Stimulated activated CD8-positive, alpha-beta memory T cell treated with anti-CD3 and anti-CD28 coated beads, Interleukin-15, amount 100 ng/mL, for 1 hour (primary cell): ENCODE data around the gene ANO2.
"Not testable (repeated sequence)": the region's sequence is repeated elsewhere in the genome, so short reads cannot be mapped to it uniquely, and the experiment has no call there.

Experiments used
- DNase-seq: peaks from one replicate; pipeline ENCODE4 v3.0.0-alpha.2; 2020; ENCODE audit warnings: low read depth

ANO2 gene

GRCh38 chr12:5887819-5888218 lies 57.2 kb downstream of the ANO2 start:
- DNase-seq: not testable (repeated sequence)

- no peak for DNase-seq
These were observed 60.2 kb downstream of the ANO2 start for GRCh38 chr12:5884866-5885265.

GRCh38 chr12:5884285-5884684 lies 60.8 kb downstream of the ANO2 start:
- no peak for DNase-seq

GRCh38 chr12:5882511-5883190 lies 62.4 kb downstream of the ANO2 start:
- DNase-seq: no peak

GRCh38 chr12:5881666-5882065 lies 63.4 kb downstream of the ANO2 start:
- DNase-seq: no peak

GRCh38 chr12:5881101-5881606 lies 63.9 kb downstream of the ANO2 start:
- DNase-seq: no peak

- no peak for DNase-seq
These were observed 69.2 kb downstream of the ANO2 start for GRCh38 chr12:5875851-5876250.

GRCh38 chr12:5874514-5874913 lies 70.5 kb downstream of the ANO2 start:
- DNase-seq: no peak

- DNase-seq: no peak
These were observed 71.7 kb downstream of the ANO2 start for GRCh38 chr12:5873281-5873919.

- no peak for DNase-seq
These were observed 72.3 kb downstream of the ANO2 start for GRCh38 chr12:5872745-5873144.

GRCh38 chr12:5871741-5872140 lies 73.3 kb downstream of the ANO2 start:
- DNase-seq: no peak

- DNase-seq: no peak
These were observed 74.9 kb downstream of the ANO2 start for GRCh38 chr12:5870183-5870582.

- DNase-seq: no peak
These were observed 76.3 kb downstream of the ANO2 start for GRCh38 chr12:5868625-5869295.

GRCh38 chr12:5865397-5865796 lies 79.7 kb downstream of the ANO2 start:
- DNase-seq: no peak

- no peak for DNase-seq
These were observed 80.1 kb downstream of the ANO2 start for GRCh38 chr12:5864972-5865371.

GRCh38 chr12:5864301-5864700 lies 80.8 kb downstream of the ANO2 start:
- no peak for DNase-seq

- no peak for DNase-seq
These were observed 83.6 kb downstream of the ANO2 start for GRCh38 chr12:5861416-5861815.

- DNase-seq: no peak
These were observed 88.4 kb downstream of the ANO2 start for GRCh38 chr12:5856692-5857091.

GRCh38 chr12:5846950-5847349 lies 98.1 kb downstream of the ANO2 start:
- no peak for DNase-seq

- no peak for DNase-seq
These were observed 104.1 kb downstream of the ANO2 start for GRCh38 chr12:5840944-5841343.

GRCh38 chr12:5830111-5830510 lies 114.9 kb downstream of the ANO2 start:
- DNase-seq: no peak

GRCh38 chr12:5827591-5827990 lies 117.5 kb downstream of the ANO2 start:
- no peak for DNase-seq

GRCh38 chr12:5825761-5826160 lies 119.3 kb downstream of the ANO2 start:
- not testable (repeated sequence) for DNase-seq
